Measurements from ENCODE around the gene TNFRSF21.
A peak's percentile ranks its signal among the peaks of the same experiment; 100 is the strongest.
"Not testable (repeated sequence)": the region's sequence is repeated elsewhere in the genome, so short reads cannot be mapped to it uniquely, and the experiment has no call there.

TNFRSF21 gene, protein sequence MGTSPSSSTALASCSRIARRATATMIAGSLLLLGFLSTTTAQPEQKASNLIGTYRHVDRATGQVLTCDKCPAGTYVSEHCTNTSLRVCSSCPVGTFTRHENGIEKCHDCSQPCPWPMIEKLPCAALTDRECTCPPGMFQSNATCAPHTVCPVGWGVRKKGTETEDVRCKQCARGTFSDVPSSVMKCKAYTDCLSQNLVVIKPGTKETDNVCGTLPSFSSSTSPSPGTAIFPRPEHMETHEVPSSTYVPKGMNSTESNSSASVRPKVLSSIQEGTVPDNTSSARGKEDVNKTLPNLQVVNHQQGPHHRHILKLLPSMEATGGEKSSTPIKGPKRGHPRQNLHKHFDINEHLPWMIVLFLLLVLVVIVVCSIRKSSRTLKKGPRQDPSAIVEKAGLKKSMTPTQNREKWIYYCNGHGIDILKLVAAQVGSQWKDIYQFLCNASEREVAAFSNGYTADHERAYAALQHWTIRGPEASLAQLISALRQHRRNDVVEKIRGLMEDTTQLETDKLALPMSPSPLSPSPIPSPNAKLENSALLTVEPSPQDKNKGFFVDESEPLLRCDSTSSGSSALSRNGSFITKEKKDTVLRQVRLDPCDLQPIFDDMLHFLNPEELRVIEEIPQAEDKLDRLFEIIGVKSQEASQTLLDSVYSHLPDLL

DNA sequence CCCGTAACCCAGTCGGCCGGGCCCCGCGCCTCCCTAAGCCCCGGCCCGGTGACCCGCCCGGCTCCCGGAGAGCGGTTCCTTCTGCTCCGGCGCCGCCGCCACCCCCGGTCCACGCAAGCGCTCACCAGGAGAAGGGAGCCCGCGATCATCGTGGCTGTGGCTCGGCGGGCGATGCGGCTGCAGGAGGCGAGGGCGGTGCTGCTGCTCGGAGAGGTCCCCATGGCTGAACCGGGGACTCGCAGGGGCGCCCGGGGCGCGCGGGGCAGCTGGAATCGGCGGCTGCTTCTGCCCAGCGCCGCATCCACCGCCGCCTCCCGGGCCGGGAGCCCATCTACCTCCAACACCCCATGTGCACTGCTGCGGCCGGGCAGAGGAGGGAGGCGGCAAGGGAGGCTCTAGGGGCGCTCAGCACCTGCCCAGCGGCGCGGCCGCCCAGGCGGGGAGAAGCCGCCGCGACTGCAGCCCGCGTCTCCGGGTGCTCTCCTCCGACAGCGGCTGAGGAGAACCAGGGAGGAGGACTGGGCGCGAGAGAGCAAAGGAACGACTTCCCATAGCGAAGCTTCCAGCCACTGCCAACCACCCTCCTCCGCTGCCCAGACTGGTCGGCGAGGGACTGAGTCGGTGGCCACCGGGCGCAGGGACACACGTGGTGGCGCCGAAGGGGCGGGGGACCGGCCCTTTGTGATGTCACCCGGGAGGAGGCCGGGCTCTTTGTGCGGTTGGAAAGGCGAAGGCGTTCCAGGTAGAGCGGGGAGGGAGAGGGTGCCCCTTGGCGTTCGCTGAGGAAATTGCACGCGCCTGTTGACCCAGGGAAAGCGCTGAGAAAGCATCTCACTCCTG, at the start of gene TNFRSF21:
Gene TNFRSF21, minus strand, starts transcription at position 615 of the 840 bp plus-strand sequence. Its CDS starts 394 bp downstream, at position 221.
- peak; percentile 90 for DNase-seq

DNA sequence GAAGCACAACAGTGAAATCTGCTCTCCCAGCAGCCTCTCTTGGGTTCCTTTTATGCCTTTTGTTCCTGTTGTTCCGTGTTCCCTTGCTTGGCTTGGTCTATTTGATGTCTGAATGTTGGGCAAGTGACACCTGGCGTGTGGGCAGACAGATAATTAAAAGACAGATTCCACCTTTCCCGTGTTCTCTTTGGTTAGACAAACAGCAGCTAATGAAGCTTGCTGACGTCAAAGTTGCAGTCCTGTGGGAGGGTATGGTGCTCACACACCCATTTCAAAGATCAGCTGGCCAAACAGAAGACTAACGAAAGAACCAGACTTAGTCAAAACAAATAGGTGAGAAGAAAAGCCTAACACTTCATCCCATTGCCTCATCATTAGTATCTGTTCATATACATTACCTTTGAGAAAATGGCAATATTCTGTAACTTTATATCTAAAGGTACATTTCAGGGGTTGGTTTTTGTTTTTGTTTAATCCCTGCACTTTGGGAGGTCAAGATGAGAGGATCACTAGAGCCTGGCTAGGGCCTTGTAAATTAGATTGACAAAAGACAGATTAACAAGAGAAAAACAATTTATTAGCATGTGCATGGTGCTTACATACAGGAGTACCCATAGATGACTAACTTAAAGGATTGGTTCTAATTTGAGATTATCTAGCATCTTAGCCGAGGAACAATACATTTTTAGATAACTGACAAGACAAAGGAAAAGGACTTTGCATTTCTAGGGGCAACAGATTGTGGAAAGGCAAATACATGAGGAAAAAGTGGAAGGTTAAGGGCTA, 48.9 kb upstream of the TNFRSF21 start:
- DNase-seq = no peak

DNA sequence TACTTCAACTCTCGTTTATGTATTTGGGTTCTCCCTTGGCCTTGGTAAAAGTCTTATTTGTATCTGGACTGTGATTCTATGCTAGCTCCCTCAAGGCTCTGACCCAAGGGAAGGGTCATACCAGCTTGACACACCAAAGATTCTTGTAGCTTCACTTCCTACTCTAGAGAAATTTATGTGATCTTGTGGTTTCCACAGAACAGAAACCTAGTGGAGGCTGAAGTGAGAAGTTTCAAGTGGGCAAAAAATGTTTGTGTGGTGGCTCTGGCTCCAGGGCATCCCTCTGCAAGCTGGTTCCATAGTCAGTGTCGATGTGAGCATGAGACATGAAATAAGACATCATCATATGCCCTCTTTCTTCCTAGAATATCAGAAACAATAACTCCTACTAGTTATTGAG, 48.1 kb upstream of the TNFRSF21 start:
- DNase-seq = no peak

DNA sequence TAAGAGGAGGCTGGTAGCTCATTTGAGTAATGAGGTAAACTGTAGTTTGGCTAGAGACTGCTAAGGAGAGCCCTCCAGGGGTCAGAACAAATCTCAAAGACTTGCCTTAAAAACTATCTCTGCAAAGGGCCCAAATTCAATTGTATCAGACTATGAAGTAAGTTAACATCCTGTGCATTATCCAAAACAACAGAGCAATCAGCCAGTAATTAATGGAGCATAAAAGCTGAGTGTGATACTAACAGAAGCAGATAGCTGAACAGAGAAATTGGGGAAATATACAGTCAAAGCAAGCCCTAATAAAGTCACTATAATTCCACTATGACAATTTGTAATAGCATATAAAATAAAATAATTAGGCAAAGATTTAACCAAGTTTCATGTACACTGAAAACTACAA, 45.8 kb upstream of the TNFRSF21 start:
- DNase-seq = no peak

DNA sequence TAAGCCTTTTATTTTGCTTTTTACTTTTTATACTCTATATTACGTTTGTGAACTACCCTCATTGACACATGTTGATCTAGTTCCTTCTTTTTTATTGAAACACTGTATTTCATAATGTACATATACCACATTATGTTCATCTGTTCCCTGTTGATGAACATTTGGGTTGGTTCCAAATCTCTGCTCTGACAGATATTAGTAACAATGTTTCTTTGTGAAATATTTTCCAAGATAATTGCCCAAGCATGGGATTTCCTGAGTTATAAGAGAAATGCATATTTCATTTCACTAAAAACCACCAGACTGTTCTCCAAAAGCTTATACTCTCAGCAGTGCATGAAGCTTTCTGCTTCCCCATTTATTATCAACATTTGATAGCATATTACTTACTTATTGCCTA, 44.2 kb upstream of the TNFRSF21 start:
- DNase-seq = no peak

DNA sequence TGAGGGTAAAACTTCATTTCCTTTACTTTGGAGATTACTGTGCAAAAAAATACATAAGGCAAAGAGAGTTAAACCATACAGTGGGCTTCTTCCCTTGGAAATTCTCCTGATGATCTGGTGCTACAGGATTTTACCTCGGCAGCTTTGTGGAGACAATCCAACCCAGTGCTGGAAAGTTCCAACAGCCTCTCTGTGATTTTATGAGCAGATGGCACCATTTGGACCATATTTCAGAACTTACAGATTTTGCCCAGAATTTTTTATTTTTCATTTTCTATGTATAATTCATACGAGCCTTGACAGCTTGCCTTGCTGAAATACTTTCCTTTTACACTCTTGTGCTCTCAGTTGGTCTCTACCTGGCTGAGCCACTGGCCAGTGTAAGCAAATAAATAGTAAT, 43.3 kb upstream of the TNFRSF21 start:
- DNase-seq = no peak

DNA sequence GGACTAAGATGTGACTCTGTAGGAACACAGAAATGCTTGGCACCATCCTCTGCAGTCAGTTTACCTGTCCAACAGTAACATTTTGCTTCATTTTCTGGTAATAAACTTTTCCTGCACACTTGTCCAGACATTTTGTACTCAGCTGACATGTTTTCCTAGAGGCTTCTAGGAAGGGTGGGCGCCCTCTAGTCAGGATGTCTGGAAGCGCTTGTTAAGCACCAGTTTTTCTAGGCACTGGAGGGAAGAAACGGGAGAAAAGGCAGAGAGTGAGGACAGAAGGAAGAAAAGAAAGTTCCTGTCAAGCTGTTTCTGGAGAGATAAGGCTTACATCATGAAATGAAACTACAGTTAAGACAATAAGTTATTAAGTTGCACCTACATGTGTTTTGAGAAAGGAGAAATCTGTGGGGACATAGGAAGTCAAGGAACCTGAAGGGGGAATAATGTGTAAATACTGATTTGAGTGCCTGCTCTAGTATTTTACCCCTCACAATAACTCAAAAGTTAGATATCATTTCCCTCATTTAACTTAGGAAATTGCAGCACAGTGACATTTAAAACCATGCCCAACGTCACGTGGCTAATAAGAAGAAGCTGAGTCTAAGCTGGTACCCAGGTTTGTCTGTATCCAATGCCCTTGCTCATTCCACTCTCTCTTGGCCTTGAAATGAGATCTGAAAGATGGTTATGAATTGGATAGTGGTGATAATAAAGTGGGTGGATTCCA, 42.7 kb upstream of the TNFRSF21 start:
- DNase-seq = no peak

DNA sequence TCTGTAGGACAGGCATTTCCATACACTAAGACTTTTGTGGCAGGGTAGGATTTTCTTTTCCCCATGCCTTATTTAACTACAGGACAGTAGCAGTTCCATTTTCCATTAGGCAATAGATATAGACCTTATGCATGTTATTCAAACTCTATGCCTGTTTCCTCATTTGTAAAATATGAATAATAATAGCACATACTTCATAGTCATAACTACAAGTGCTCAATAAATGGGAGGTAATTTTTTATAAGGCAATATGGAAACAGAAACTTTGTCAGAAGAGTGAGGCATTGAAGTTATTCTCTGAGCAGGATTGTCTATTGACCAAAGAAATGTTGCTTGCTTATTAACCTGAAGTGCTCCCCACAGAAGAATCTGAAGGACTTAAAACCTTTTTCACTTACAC, 41.9 kb upstream of the TNFRSF21 start:
- no peak for DNase-seq

DNA sequence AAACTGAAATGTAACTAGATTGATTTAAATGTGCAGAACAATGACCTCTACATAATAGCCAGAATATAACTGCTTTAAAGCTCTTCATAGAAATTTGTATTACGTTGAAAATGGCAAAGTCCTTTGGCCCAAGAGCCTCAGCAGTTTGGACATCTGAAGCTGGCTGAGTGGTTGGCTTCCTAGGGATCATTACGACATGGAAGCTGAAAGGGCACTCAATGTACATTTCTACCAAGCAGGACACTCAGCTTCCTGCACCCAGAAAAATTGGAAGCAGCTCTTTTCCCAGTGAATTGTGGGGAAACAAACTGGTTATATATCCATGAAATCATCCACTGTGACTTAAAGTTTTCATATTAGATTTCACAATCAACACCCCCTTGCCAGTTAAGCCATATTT, 40.2 kb upstream of the TNFRSF21 start:
- no peak for DNase-seq

DNA sequence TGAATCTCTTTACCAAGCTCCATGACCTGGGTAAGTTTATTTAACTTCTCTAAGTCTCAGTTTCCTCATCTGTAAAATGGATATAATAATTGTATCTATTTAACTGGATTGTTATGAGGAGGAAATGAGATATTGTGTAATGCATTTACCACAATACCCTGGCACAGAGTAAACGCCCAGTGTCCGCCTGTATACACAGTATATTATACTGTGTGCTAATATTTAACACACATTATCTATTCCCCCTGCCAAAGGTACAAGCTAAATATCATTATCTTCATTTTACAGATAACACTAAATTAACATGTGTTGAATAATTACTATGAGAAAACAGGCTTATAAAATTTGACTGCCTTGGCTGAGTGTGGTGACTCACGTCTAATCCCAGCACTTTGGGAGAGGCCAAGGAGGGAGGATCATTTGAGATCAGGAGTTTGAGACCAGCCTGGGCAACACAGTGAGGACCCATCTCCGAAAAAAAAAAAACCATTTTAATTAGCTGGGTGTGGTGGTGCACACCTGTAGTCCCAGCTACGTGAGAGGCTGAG, 38.7 kb upstream of the TNFRSF21 start:
- DNase-seq = no peak

DNA sequence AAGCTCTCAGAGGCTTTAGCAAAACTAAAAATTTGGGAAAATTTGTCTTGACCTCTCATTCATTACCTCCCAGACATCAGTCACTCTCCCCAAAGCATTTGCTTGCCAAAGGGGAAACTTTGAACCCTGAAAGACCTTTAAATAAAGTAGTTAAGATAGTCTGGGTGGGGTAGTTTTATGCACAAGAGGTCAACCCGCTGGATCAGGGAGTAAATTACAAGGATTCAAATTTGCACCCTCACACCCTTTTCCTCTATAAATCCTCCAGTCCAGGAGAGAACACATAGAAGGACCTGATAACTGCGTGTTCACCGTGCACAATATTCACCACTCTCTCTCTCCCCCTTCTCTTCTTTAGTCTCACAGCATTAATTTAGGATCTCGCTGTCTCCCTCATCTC, 36.1 kb upstream of the TNFRSF21 start:
- no peak for DNase-seq

DNA sequence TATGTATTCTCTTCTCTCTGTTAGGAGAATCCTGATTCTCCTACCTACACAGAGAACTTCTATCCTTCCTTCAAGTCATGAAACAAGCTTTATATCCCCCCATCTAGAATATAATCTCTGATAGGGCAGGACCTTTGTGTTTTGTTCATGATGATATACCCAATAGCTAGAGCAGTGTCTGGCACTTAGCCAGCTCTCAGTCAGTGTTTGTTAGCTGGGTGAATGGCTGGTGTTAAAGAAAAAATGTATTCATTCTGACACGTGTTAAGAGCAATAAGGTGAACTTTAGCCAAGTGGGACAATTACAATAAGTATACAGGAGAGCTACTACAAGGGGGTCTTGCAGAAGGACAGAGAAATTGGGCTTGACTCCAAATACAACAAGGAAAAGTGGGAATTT, 34.3 kb upstream of the TNFRSF21 start:
- DNase-seq = no peak

DNA sequence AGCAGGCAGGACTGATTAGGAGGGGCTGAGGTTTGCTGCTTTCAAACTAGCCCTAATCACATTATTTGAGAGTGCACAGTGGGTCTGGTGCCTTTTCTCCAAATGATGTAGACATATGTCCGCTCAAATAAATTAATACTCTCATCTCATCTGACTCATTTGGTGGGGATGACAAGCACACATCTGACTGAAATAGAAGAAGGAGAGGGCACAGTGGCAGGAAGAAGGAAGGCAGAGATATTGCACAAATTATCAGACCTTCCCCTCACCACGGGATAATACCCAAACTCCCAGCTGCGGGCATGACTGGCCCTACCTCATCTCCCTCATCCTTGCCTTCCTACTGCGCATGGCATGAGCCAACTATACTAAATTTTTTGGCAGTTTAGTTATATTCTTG, 33.9 kb upstream of the TNFRSF21 start:
- DNase-seq = no peak

DNA sequence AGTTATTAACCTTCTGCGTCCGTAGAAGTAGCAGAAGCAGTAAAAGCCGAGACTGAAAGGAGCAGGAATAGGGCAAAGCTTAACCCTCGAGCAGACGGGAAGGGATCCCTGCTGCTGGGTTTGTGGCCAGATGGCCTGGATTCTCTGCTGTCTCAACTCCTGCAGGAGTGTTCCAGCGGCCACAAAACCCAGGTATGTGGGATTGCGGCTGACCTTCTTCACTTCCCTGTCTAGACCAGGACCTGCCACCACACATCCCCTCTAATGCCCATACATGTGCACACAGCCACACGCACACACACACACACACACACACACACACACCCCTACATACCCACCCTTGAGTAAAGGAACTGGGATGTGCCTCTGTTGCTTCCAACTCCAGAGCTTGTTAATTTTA, 33.1 kb upstream of the TNFRSF21 start:
- no peak for DNase-seq

DNA sequence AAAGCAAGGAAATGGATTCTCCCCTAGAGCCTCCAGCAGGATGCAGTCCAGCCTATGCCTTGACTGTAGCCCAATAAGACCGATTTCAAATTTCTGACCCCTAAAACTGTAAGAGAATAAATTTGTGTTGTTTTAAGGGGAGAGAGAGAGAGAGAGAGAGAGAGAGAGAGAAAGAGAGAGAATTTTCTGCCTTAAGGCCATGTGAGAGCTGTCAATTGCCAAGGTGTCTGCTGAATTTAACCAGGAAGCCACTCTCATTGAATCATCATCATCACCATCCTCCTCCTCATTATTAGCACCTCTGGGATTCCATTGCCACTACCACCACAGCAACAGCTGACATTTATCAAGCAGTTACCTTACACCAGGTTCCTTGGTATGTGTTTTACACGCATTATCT, 27.8 kb upstream of the TNFRSF21 start:
- DNase-seq = no peak

DNA sequence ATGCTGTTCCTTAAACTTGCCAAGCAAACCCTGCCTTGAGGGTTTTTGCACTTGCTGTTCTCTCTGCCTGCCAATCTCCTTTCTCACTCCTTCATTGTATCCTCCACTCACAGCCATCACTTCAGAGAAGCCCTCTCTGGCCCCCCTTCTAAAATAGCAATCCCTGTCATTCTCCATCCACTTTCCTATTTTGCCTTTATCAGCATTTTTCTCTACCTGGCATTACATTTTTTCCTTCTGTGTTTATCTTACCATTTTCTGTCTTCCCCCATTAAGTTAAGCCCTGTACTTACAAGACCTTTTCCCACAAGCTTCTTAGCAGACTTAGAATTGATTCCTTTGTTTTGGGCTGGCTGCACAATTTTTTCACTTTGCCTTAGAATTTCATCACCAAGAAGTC, 26.6 kb upstream of the TNFRSF21 start:
- no peak for DNase-seq

DNA sequence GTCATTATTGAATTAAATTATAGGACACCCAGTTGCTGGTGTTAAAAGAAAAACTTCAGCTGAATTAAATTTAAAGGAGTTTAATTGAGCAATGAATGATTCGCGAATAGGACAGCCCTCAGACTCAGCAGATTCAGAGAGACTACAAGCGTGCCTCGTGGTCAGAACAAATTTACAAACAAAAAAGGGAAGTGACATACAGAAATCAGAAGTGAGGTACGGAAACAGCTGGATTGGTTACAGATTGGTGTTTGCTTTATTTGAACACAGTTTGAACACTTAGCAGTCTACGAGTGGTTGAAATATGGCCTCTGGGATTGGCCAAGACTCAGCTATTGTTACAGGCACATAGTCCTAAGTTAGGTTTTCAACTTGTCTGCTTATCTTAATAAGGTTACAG, 25.8 kb upstream of the TNFRSF21 start:
- DNase-seq = no peak

DNA sequence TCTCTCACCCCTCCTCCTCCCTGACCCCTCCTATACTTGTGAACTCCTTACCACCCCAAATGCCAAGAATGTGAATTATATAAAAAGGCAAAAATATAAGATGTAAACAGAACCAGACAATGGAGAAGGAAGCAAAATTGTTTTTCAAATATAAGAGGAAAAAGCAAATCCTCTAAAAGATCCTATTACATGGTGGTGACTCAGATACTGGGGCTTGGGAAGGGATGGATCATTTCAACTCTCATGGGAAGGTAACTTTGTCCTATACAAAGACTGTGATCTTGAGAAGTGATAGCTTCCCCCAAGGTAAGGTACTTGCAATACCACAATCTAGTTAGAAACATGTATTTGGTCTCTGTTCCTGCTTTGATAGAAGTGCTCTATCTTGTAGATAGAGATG, 24.6 kb upstream of the TNFRSF21 start:
- DNase-seq = no peak

DNA sequence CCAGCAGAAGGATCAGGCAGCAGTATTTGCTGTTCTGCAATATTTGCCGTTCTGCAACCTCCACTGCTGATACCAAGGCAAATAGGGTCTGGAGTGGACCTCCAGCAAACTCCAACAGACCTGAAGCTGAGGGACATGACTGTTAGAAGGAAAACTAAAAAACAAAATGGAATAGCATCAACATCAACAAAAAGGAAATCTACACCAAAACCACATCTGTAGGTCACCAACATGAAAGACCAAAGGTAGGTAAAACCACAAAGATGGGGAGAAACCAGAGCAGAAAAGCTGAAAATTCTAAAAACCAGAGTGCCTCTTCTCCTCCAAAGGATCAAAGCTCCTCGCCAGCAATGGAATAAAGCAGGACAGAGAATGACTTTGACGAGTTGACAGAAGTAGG, 18.9 kb upstream of the TNFRSF21 start:
- DNase-seq = not testable (repeated sequence)

DNA sequence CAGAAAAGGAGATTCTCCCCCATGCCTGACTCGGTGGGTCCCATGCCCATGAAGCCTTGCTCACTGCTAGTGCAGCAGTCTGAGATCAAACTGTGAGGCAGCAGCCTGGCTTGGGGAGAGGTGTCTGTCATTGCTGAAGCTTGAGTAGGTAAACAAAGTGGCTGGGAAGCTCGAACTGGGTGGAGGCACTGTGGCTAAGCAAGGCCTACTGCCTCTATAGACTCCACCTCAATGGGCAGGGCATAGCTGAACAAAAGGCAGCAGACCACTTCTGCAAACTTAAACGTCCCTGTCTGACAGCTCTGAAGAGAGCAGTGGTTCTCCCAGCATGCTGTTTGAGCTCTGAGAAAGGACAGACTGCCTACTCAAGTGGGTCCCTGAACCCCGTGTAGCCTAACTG, 18.4 kb upstream of the TNFRSF21 start:
- DNase-seq = not testable (repeated sequence)

DNA sequence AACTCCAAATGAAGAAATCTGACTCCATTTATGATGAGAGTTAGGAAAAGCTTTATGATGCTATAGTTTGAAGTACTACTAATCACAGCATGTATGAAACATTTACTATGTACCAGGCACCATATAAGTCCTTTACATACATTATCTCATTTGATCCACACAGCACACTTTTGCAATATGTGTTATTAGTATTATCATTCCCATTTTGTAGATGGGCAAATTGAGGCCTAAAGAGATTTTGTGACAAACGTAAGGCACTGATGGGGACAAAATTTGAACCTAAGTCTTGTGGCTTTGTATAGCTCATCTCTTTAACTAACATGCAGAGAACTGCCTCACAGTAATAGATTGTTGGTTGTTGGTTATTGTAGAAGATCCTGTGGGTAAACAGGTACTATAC, 14.2 kb upstream of the TNFRSF21 start:
- no peak for DNase-seq

DNA sequence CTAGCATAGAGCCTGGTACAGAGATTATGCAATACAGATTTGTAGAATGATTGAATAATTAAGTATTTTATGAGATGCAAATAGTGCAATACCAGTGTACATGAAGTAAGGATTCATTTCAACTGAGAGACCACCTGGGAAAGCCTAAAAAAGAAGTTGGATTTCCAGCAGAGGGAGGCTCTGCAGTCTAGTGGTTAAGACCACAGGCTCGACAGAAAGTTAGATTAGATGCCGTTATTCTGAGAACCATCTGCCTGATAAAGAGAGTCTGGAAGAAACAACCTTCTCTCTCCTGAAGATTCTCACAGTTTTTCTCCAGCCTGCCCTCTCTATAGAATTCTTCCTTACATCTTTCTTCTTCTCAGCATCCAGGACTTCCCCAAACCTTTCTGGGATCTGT, 13.6 kb upstream of the TNFRSF21 start:
- no peak for DNase-seq

Measured in activated CD4-positive, alpha-beta T cell treated with anti-CD3 and anti-CD28 coated beads, Interleukin-2, Interleukin-6, amounts not matched to agents 100 ng/mL and 50 ng/mL, durations not matched to agents 16 hours and 8 hours (primary cell).